Superior temporal gyrus (tissue), 1 donor: Measurements from ENCODE around the gene RD3L.

ENCODE experiments used
- DNase-seq: peaks from one replicate; pipeline ENCODE4 v3.0.0-alpha.2; 2016; ENCODE audit errors: extremely low spot score

The RD3L gene

GRCh38 chr14:103941973-103942736 lies at the start of gene RD3L:
RD3L (minus strand) TSS chr14:103942529; CDS start chr14:103941695, 834 bp downstream.
- no peak for DNase-seq

GRCh38 chr14:103989964-103990363 lies 47.6 kb upstream of the RD3L start:
- DNase-seq: no peak

GRCh38 chr14:103989034-103989433 lies 46.7 kb upstream of the RD3L start:
- no peak for DNase-seq

GRCh38 chr14:103984196-103984595 lies 41.9 kb upstream of the RD3L start:
- no peak for DNase-seq

- peak; percentile 26 for DNase-seq
Measured at GRCh38 chr14:103980623-103981238, 38.4 kb upstream of the RD3L start.

- DNase-seq: no peak
Measured at GRCh38 chr14:103974575-103974974, 32.2 kb upstream of the RD3L start.

GRCh38 chr14:103973354-103973753 lies 31.0 kb upstream of the RD3L start:
- no peak for DNase-seq

- no peak for DNase-seq
Measured at GRCh38 chr14:103969961-103970360, 27.6 kb upstream of the RD3L start.

GRCh38 chr14:103966631-103967030 lies 24.3 kb upstream of the RD3L start:
- DNase-seq: no peak

GRCh38 chr14:103961928-103962578 lies 19.7 kb upstream of the RD3L start:
- DNase-seq: no peak

- DNase-seq: no peak
Measured at GRCh38 chr14:103960457-103961055, 18.2 kb upstream of the RD3L start.

- DNase-seq: no peak
Measured at GRCh38 chr14:103949131-103949790, 6.9 kb upstream of the RD3L start.

GRCh38 chr14:103948442-103948841 lies 6.1 kb upstream of the RD3L start:
- no peak for DNase-seq

- DNase-seq: no peak
Measured at GRCh38 chr14:103946975-103947374, 4.6 kb upstream of the RD3L start.

- DNase-seq: no peak
Measured at GRCh38 chr14:103943673-103944072, 1.3 kb upstream of the RD3L start.

GRCh38 chr14:103941462-103941861 lies 867 bp downstream of the RD3L start:
- no peak for DNase-seq

GRCh38 chr14:103935102-103935501 lies 7.2 kb downstream of the RD3L start:
- DNase-seq: no peak

- no peak for DNase-seq
Measured at GRCh38 chr14:103932791-103933490, 9.4 kb downstream of the RD3L start.

GRCh38 chr14:103931422-103931821 lies 10.9 kb downstream of the RD3L start:
- DNase-seq: no peak

GRCh38 chr14:103930051-103930604 lies 12.2 kb downstream of the RD3L start:
- no peak for DNase-seq
